IMR-90 (cell line): Measurements from ENCODE around the gene SOBP. TPM values are rescaled to one million over a fixed set of nuclear protein-coding genes. Genes with fewer than 3 reads are reported as not detected.

ENCODE experiments used
- ATAC-seq: fragments of 200-7000 bp; cut with Tn5 transposase; 2 replicates; pipeline ENCODE4 v1.9.1; 2020; ENCODE audit warnings: low read depth, mild to moderate bottlenecking, moderate library complexity
- BruUV-seq: library from RNA; stranded (reverse); fragments of 400-500 nt; replicated peaks from 2 replicates; lab custom pipeline; 2021; lab: Mats Ljungman, UMichigan
- CTCF ChIA-PET: fragments of 300-600 bp; formaldehyde crosslinking; extraction: SDS; loops from one replicate; lab custom pipeline; 2021; ENCODE audit warnings: antibody characterized with exemption; lab: Yijun Ruan, JAX
- POLR2A ChIA-PET: fragments of 300-600 bp; sonication (Branson Sonifier 250); formaldehyde crosslinking; loops from one replicate; lab custom pipeline; 2022; ENCODE audit warnings: antibody characterized with exemption; ENCODE audit not compliant: unreplicated experiment; lab: Charles Lee
- DNase-seq: peaks from one replicate; pipeline ENCODE4 v3.0.0; 2013
- H2AFZ ChIP-seq: replicated peaks from 2 replicates; pipeline ENCODE3; 2013; ENCODE audit warnings: low read length, mild to moderate bottlenecking; ENCODE audit not compliant: poor library complexity
- H2AK5ac ChIP-seq: 2 replicates; pipeline ENCODE4 v1.6.1; 2013; ENCODE audit warnings: low read depth, low read length, inconsistent platforms
- H2AK9ac ChIP-seq: replicated peaks from 2 replicates; pipeline ENCODE3; 2013; ENCODE audit warnings: mild to moderate bottlenecking, low read depth, low read length, moderate library complexity; ENCODE audit not compliant: poor library complexity
- H2BK120ac ChIP-seq: 2 replicates; pipeline ENCODE4 v1.6.1; 2013; ENCODE audit warnings: low read depth, low read length, inconsistent platforms
- H2BK15ac ChIP-seq: 3 replicates; pipeline ENCODE4 v1.6.1; 2013; ENCODE audit warnings: low read depth, low read length, inconsistent platforms
- H2BK20ac ChIP-seq: 2 replicates; pipeline ENCODE4 v1.6.1; 2013; ENCODE audit warnings: low read depth, mild to moderate bottlenecking, inconsistent platforms, low read length, moderate library complexity
- H2BK5ac ChIP-seq: 2 replicates; pipeline ENCODE4 v1.6.1; 2013; ENCODE audit warnings: mild to moderate bottlenecking, low read depth, low read length, inconsistent platforms; ENCODE audit not compliant: poor library complexity, severe bottlenecking
- H3K14ac ChIP-seq: replicated peaks from 2 replicates; pipeline ENCODE4 v1.6.1; 2013; ENCODE audit warnings: low read depth, low read length, inconsistent platforms
- H3K18ac ChIP-seq: 2 replicates; pipeline ENCODE4 v1.6.1; 2013; ENCODE audit warnings: low read depth, low read length, control low read depth
- H3K23ac ChIP-seq: 2 replicates; pipeline ENCODE4 v1.6.1; 2013; ENCODE audit warnings: low read depth, low read length, inconsistent platforms
- H3K27ac ChIP-seq: 2 replicates; pipeline ENCODE4 v1.5.1; 2013; ENCODE audit warnings: mild to moderate bottlenecking, control low read depth, low read length; ENCODE audit not compliant: insufficient read depth
- H3K27me3 ChIP-seq: 2 replicates; pipeline ENCODE4 v1.6.1; 2013; ENCODE audit warnings: low read length; ENCODE audit not compliant: control insufficient read depth, insufficient read depth
- H3K36me3 ChIP-seq: 2 replicates; pipeline ENCODE4 v1.6.1; 2013; ENCODE audit warnings: low read length, mixed read lengths; ENCODE audit not compliant: control insufficient read depth, insufficient read depth
- H3K4ac ChIP-seq: 2 replicates; pipeline ENCODE4 v1.6.1; 2013; ENCODE audit warnings: low read depth, low read length, inconsistent platforms
- H3K4me1 ChIP-seq: 2 replicates; pipeline ENCODE4 v1.6.1; 2013; ENCODE audit warnings: low read length, mixed read lengths; ENCODE audit not compliant: control insufficient read depth, insufficient read depth
- H3K4me2 ChIP-seq: 2 replicates; pipeline ENCODE4 v1.6.1; 2013; ENCODE audit warnings: low read depth, mild to moderate bottlenecking, control low read depth, low read length, moderate library complexity
- H3K4me3 ChIP-seq: 2 replicates; pipeline ENCODE4 v1.5.1; 2013; ENCODE audit warnings: low read depth, mild to moderate bottlenecking, control low read depth, low read length, moderate library complexity; ENCODE audit not compliant: insufficient read depth
- H3K56ac ChIP-seq: 2 replicates; pipeline ENCODE4 v1.6.1; 2013; ENCODE audit warnings: low read length, inconsistent platforms; ENCODE audit not compliant: insufficient read depth; ENCODE audit errors: extremely low read depth
- H3K79me1 ChIP-seq, 2 experiments: 2 replicates each; pipeline ENCODE4 v1.6.1; 2013; ENCODE audit warnings: low read length in 2 of 2, inconsistent platforms in 1 of 2, low read depth in 1 of 2
- H3K9ac ChIP-seq: 2 replicates; pipeline ENCODE4 v1.6.1; 2013; ENCODE audit warnings: low read depth, low read length, control low read depth
- H3K9me1 ChIP-seq: 2 replicates; pipeline ENCODE4 v1.6.1; 2013; ENCODE audit warnings: low read length, inconsistent platforms; ENCODE audit not compliant: insufficient read depth
- H3K9me3 ChIP-seq: 2 replicates; pipeline ENCODE4 v1.6.1; 2013; ENCODE audit warnings: low read length; ENCODE audit not compliant: control insufficient read depth, insufficient read depth
- H4K20me1 ChIP-seq: 2 replicates; pipeline ENCODE4 v1.6.1; 2013; ENCODE audit warnings: low read length, inconsistent platforms; ENCODE audit not compliant: insufficient read depth
- H4K5ac ChIP-seq: 2 replicates; pipeline ENCODE4 v1.6.1; 2013; ENCODE audit warnings: mild to moderate bottlenecking, low read depth, low read length, control low read depth
- H4K8ac ChIP-seq, 2 experiments: 2 replicates each; pipeline ENCODE4 v1.6.1; 2013; ENCODE audit warnings: low read depth in 2 of 2, low read length in 2 of 2, control low read depth in 1 of 2, inconsistent platforms in 1 of 2
- H4K91ac ChIP-seq: 2 replicates; pipeline ENCODE4 v1.6.1; 2013; ENCODE audit warnings: low read depth, low read length, inconsistent platforms; ENCODE audit not compliant: insufficient read depth
- BHLHE40 ChIP-seq: fragments of 150-350 bp; IDR thresholded peaks from 2 replicates; pipeline ENCODE4 v1.6.1; 2016; ENCODE audit warnings: mild to moderate bottlenecking, low read depth, low read length
- CEBPB ChIP-seq: IDR thresholded peaks from 2 replicates; pipeline ENCODE4 v1.6.1; 2012; ENCODE audit warnings: low read depth, low read length, improper control_type of control experiment
- CHD1 ChIP-seq: IDR thresholded peaks from 2 replicates; pipeline ENCODE4 v1.6.1; 2012; ENCODE audit warnings: low read depth, low read length, improper control_type of control experiment
- CTCF ChIP-seq: conservative IDR thresholded peaks from 2 replicates; pipeline ENCODE4 v1.5.1; 2012; ENCODE audit warnings: mild to moderate bottlenecking, low read depth, low read length, improper control_type of control experiment
- ELK1 ChIP-seq: fragments of 150-350 bp; IDR thresholded peaks from 2 replicates; pipeline ENCODE4 v1.6.1; 2016; ENCODE audit warnings: low read depth, mild to moderate bottlenecking, low read length, moderate library complexity, borderline replicate concordance
- FOS ChIP-seq: fragments of 150-350 bp; IDR thresholded peaks from 2 replicates; pipeline ENCODE4 v1.6.1; 2016; ENCODE audit warnings: low read depth, low read length
- MAFK ChIP-seq: IDR thresholded peaks from 2 replicates; pipeline ENCODE4 v1.6.1; 2012; ENCODE audit warnings: low read depth, low read length, improper control_type of control experiment
- MAZ ChIP-seq: IDR thresholded peaks from 2 replicates; pipeline ENCODE4 v1.6.1; 2012; ENCODE audit warnings: low read depth, mild to moderate bottlenecking, low read length, improper control_type of control experiment, moderate library complexity, borderline replicate concordance
- MXI1 ChIP-seq: IDR thresholded peaks from 2 replicates; pipeline ENCODE4 v1.6.1; 2012; ENCODE audit warnings: low read depth, mild to moderate bottlenecking, low read length, moderate library complexity, borderline replicate concordance
- NFE2L2 ChIP-seq: fragments of 150-350 bp; IDR thresholded peaks from 2 replicates; pipeline ENCODE4 v1.6.1; 2016; ENCODE audit warnings: low read depth, mild to moderate bottlenecking, low read length
- POLR2A ChIP-seq: IDR thresholded peaks from 2 replicates; pipeline ENCODE4 v1.6.1; 2012; ENCODE audit warnings: mild to moderate bottlenecking, low read depth, low read length
- RAD21 ChIP-seq: IDR thresholded peaks from 2 replicates; pipeline ENCODE4 v1.6.1; 2012; ENCODE audit warnings: low read length, improper control_type of control experiment
- RCOR1 ChIP-seq: IDR thresholded peaks from 2 replicates; pipeline ENCODE4 v1.6.1; 2012; ENCODE audit warnings: mild to moderate bottlenecking, low read length, improper control_type of control experiment; ENCODE audit not compliant: insufficient replicate concordance
- RFX5 ChIP-seq: IDR thresholded peaks from 2 replicates; pipeline ENCODE4 v1.8.0; 2012; ENCODE audit warnings: low read depth, mild to moderate bottlenecking, low read length, moderate library complexity
- SMC3 ChIP-seq: fragments of 150-350 bp; IDR thresholded peaks from 2 replicates; pipeline ENCODE4 v1.6.1; 2016; ENCODE audit warnings: low read depth, mild to moderate bottlenecking, antibody characterized with exemption, low read length, moderate library complexity
- USF2 ChIP-seq: fragments of 150-350 bp; IDR thresholded peaks from 2 replicates; pipeline ENCODE4 v1.6.1; 2017; ENCODE audit warnings: mild to moderate bottlenecking, antibody characterized with exemption, low read length, low read depth
- WGBS, 2 experiments: methylation state at CpG; one replicate each; pipeline versions ENCODE4 v1.1.5 to v1.1.7; 2013; ENCODE audit warnings: missing lambda C conversion rate in 2 of 2; ENCODE audit not compliant: insufficient read length in 1 of 2; ENCODE audit errors: extremely low coverage in 2 of 2; 5-methylcytosine and 5-hydroxymethylcytosine counted together
- dilution Hi-C: fragments of 300-500 bp; cut with HindIII; formaldehyde crosslinking; loops from one replicate; pipeline ENCODE4 v1.14.3; 2018; ENCODE audit warnings: low sequenced_read_pairs; ENCODE audit not compliant: unreplicated experiment
- in situ Hi-C: fragments of 300-500 bp; cut with MboI; formaldehyde crosslinking; loops from 3 replicates; pipeline ENCODE4 v1.14.3; 2019; ENCODE audit warnings: low sequenced_read_pairs, inconsistent platforms, mixed read lengths
- intact Hi-C: fragments of 100-400 bp; cut with micrococcal nuclease; formaldehyde crosslinking; loops from 2 replicates; pipeline ENCODE4 v1.10.0; 2022
- polyA plus RNA-seq, 3 experiments: library from polyadenylated mRNA; depleted of rRNA; stranded (reverse); fragments of >200 nt; gene quantifications; 2 replicates each; pipeline ENCODE4 v1.2.3, GENCODE V29; 2012; ENCODE audit warnings: low replicate concordance in 1 of 3
- total RNA-seq: library from RNA; depleted of rRNA; stranded (reverse); fragments of >200 nt; gene quantifications from 2 replicates; pipeline ENCODE4 v1.2.3, GENCODE V29; 2012

The SOBP gene
- total and polyA plus RNA-seq, 2 of the 4 experiments (the other 2 are of a cell fraction) = 0.60 to 0.72 TPM

- H3K36me3 ChIP-seq = peaks cover 2% of the 10 kb centered on the region; the same call in 1 of the 2 replicates
- no peak overlapping the region for H4K5ac ChIP-seq
- no peak overlapping the region for H2AFZ ChIP-seq
- no peaks in the 10 kb centered on the region for H3K79me1 ChIP-seq
- intact Hi-C loops = loop anchor here (5.0 kb wide), 1 partner anchor 152 kb away; the partner anchor contains the start of gene SOBP
- H3K4me3 ChIP-seq = no peak overlapping the region
- H2AK9ac ChIP-seq = no peak overlapping the region
- H2BK120ac ChIP-seq = no peak overlapping the region
- TF ChIP-seq NFE2L2 (no peak), MAZ (no peak), BHLHE40 (no peak), CEBPB (no peak), CHD1 (no peak), CTCF (no peak), MAFK (no peak), SMC3 (no peak), RCOR1 (no peak), RAD21 (no peak), RFX5 (no peak), FOS (no peak), ELK1 (no peak), POLR2A (no peak), USF2 (no peak), MXI1 (no peak)
- DNase-seq (no peak), ATAC-seq (no peak; the same call in 1 of the 2 replicates)
- H2BK5ac ChIP-seq = no peak overlapping the region
- ChIA-PET POLR2A (interaction anchor here (0.5 kb wide), 1 partner anchor 324 kb away, joined by 4 read pairs; no protein-coding TSS in a partner anchor), CTCF (interaction anchor here (0.6 to 1.7 kb wide), 3 partner anchors 10 to 154 kb away, joined by 3 to 5 read pairs (median 3); no protein-coding TSS in a partner anchor)
- in situ Hi-C loops = no loop called here
- H4K91ac ChIP-seq = no peak overlapping the region
- H2BK15ac ChIP-seq = no peak overlapping the region
- H3K23ac ChIP-seq = no peak overlapping the region
- H3K56ac ChIP-seq = no peak overlapping the region
- H4K8ac ChIP-seq = no peak overlapping the region
- no peak overlapping the region for H3K18ac ChIP-seq
- no peak overlapping the region for H3K9ac ChIP-seq
- BruUV-seq = no TSS peak
- no peak overlapping the region for H2BK20ac ChIP-seq
- no peaks in the 10 kb centered on the region for H3K9me3 ChIP-seq
- WGBS, 2 experiments = no CpG with 5 or more reads among the region's 1 CpG
- peaks cover 2% of the 10 kb centered on the region; the same call in 1 of the 2 replicates for H3K27me3 ChIP-seq
- H3K4ac ChIP-seq = no peak overlapping the region
- H3K27ac ChIP-seq = no peak overlapping the region
- H3K9me1 ChIP-seq = no peaks in the 10 kb centered on the region; the same call in 1 of the 2 replicates
- H4K20me1 ChIP-seq = no peaks in the 10 kb centered on the region
- H3K4me1 ChIP-seq = no peaks in the 10 kb centered on the region; the same call in 1 of the 2 replicates
- no peak overlapping the region for H3K14ac ChIP-seq
- no peak overlapping the region for H3K4me2 ChIP-seq
- dilution Hi-C loops = no loop called here
- H2AK5ac ChIP-seq = no peak overlapping the region
Measured at GRCh38 chr6:107644513-107644912, 154.6 kb downstream of the SOBP start.
